Brain microvascular endothelial cell (primary cell): ENCODE data around the gene ADAMTSL1.

Experiments used
- DNase-seq: peaks from one replicate; pipeline ENCODE4 v3.0.0-alpha.2; 2020
- H3K27ac ChIP-seq: fragments of 250-450 bp; sonication (Bioruptor Pico); 2 replicates; pipeline ENCODE4 v1.5.1; 2020; ENCODE audit warnings: mild to moderate bottlenecking, moderate library complexity
- H3K27me3 ChIP-seq: fragments of 250-450 bp; sonication (Bioruptor Pico); replicated peaks from 2 replicates; pipeline ENCODE4 v1.5.1; 2020; ENCODE audit warnings: mild to moderate bottlenecking
- H3K36me3 ChIP-seq: fragments of 250-450 bp; sonication (Bioruptor Pico); replicated peaks from 2 replicates; pipeline ENCODE4 v1.5.1; 2020; ENCODE audit warnings: mild to moderate bottlenecking
- H3K4me3 ChIP-seq: 2 replicates; pipeline ENCODE4 v1.5.1; 2011; ENCODE audit warnings: low read depth, mild to moderate bottlenecking, control low read depth, low read length, moderate library complexity
- in situ Hi-C: cut with HindIII; loops from 2 replicates; pipeline ENCODE4 v1.10.0; 2017; ENCODE audit warnings: low sequenced_read_pairs, low pct_ligation_motif_present
- TF ChIP-seq, protein P1 (sequence below): IDR thresholded peaks from 2 replicates; pipeline ENCODE4 v1.5.1; 2011; ENCODE audit warnings: low read depth, mild to moderate bottlenecking, moderate library complexity, low read length, control low read depth, inconsistent platforms; ENCODE audit errors: missing control alignments

Gene ADAMTSL1

GRCh38 chr9:18941060-18941740 is 467.2 kb downstream of the ADAMTSL1 start:
- in situ Hi-C loops, result no loop called here
- H3K27me3 ChIP-seq, result no peaks in the 10 kb centered on the region
- H3K4me3 ChIP-seq, result no peak overlapping the region
- DNase-seq, result no peak
- H3K27ac ChIP-seq, result no peak overlapping the region
- no peaks in the 10 kb centered on the region for H3K36me3 ChIP-seq
- TF ChIP-seq, protein P1, sequence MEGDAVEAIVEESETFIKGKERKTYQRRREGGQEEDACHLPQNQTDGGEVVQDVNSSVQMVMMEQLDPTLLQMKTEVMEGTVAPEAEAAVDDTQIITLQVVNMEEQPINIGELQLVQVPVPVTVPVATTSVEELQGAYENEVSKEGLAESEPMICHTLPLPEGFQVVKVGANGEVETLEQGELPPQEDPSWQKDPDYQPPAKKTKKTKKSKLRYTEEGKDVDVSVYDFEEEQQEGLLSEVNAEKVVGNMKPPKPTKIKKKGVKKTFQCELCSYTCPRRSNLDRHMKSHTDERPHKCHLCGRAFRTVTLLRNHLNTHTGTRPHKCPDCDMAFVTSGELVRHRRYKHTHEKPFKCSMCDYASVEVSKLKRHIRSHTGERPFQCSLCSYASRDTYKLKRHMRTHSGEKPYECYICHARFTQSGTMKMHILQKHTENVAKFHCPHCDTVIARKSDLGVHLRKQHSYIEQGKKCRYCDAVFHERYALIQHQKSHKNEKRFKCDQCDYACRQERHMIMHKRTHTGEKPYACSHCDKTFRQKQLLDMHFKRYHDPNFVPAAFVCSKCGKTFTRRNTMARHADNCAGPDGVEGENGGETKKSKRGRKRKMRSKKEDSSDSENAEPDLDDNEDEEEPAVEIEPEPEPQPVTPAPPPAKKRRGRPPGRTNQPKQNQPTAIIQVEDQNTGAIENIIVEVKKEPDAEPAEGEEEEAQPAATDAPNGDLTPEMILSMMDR, result no peak

GRCh38 chr9:18942801-18943200 is 468.8 kb downstream of the ADAMTSL1 start:
- in situ Hi-C loops, result no loop called here
- Histone ChIP-seq H3K4me3 (no peak overlapping the region), H3K27ac (no peak overlapping the region), H3K27me3 (no peaks in the 10 kb centered on the region), H3K36me3 (no peaks in the 10 kb centered on the region)
- TF ChIP-seq, protein P1, result no peak
- no peak for DNase-seq

GRCh38 chr9:18947892-18948339 is 474.0 kb downstream of the ADAMTSL1 start:
- TF ChIP-seq, protein P1, result peak; percentile 12
- DNase-seq, result no peak
- Histone ChIP-seq H3K27ac (no peak overlapping the region), H3K27me3 (no peaks in the 10 kb centered on the region), H3K36me3 (no peaks in the 10 kb centered on the region), H3K4me3 (no peak overlapping the region)
- in situ Hi-C loops, result no loop called here

DNA sequence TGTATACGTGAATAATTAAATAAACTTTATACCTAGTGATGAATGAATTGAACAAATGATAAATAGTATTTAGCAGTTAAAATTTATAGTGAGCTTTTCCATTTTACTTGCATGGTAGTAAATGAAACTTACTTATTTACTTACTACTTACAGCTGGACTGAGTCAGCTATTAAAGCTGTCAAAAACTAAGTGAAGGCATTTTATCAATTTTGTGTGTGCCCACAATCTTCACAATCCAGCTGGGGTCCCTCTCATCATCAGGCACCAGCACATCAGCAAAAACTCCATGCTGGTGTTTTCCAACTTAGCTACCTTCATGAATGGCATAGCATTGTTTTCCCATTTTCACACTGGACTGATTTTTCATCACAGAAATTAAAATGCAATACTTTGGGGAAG is 478.0 kb downstream of the ADAMTSL1 start:
- H3K4me3 ChIP-seq, result no peak overlapping the region
- TF ChIP-seq, protein P1, result no peak
- DNase-seq, result no peak
- H3K27ac ChIP-seq, result no peak overlapping the region
- H3K36me3 ChIP-seq, result no peaks in the 10 kb centered on the region
- in situ Hi-C loops, result no loop called here
- no peaks in the 10 kb centered on the region for H3K27me3 ChIP-seq

- TF ChIP-seq, protein P1, result no peak
- Histone ChIP-seq H3K36me3 (no peaks in the 10 kb centered on the region), H3K27ac (no peak overlapping the region), H3K4me3 (no peak overlapping the region), H3K27me3 (no peaks in the 10 kb centered on the region)
- DNase-seq, result no peak
- in situ Hi-C loops, result no loop called here
These were observed 481.7 kb downstream of the ADAMTSL1 start for GRCh38 chr9:18955626-18956025.
